Naive B cell (primary cell): ENCODE results near the gene ENAH. TPM values are rescaled to one million over a fixed set of nuclear protein-coding genes. Genes with fewer than 3 reads are reported as not detected.
A peak's percentile ranks its signal among the peaks of the same experiment; 100 is the strongest.
"Not testable (repeated sequence)": the region's sequence is repeated elsewhere in the genome, so short reads cannot be mapped to it uniquely, and the experiment has no call there.

Source experiments
- ATAC-seq, 2 donors: fragments of 150-1000 bp; cut with Tn5 transposase; 2 replicates each; pipeline ENCODE4 v1.10.0; 2021; ENCODE audit warnings: low read depth in 2 of 2, mild to moderate bottlenecking in 2 of 2, moderate library complexity in 2 of 2
- DNase-seq: peaks from one replicate; pipeline ENCODE4 v3.0.0; 2022
- H3K27ac Mint-ChIP-seq, 6 donors: one replicate each; pipeline ENCODE4 v1.8.0; 2020 to 2022; ENCODE audit warnings: mild to moderate bottlenecking in 6 of 6, mixed read lengths in 6 of 6, moderate library complexity in 5 of 6, inconsistent platforms in 2 of 6
- H3K27me3 Mint-ChIP-seq, 3 donors: one replicate each; pipeline ENCODE4 v1.8.0; 2021 to 2022; ENCODE audit warnings: mixed read lengths in 3 of 3, mild to moderate bottlenecking in 1 of 3
- H3K36me3 Mint-ChIP-seq, 2 donors: one replicate each; pipeline ENCODE4 v1.8.0; 2020 to 2022; ENCODE audit warnings: mixed read lengths in 2 of 2, inconsistent platforms in 1 of 2, mild to moderate bottlenecking in 1 of 2
- H3K4me1 Mint-ChIP-seq, 3 donors: one replicate each; pipeline ENCODE4 v1.8.0; 2020 to 2022; ENCODE audit warnings: mixed read lengths in 3 of 3, inconsistent platforms in 1 of 3, mild to moderate bottlenecking in 1 of 3, moderate library complexity in 1 of 3
- H3K4me3 Mint-ChIP-seq, 8 donors: one replicate each; pipeline ENCODE4 v1.8.0; 2020 to 2022; ENCODE audit warnings: mild to moderate bottlenecking in 8 of 8, mixed read lengths in 8 of 8, moderate library complexity in 8 of 8, inconsistent platforms in 2 of 8
- H3K9me3 Mint-ChIP-seq, 7 donors: one replicate each; pipeline ENCODE4 v1.8.0; 2020 to 2022; ENCODE audit warnings: mixed read lengths in 7 of 7, mild to moderate bottlenecking in 5 of 7, inconsistent platforms in 2 of 7, moderate library complexity in 1 of 7
- polyA plus RNA-seq, 6 donors: library from polyadenylated mRNA; unstranded; fragments of 300-500 nt; fragmentation: Illumina TruSeq; gene quantifications; one replicate each; pipeline ENCODE4 v1.2.3, GENCODE V29; 2021; ENCODE audit warnings: low read depth in 6 of 6

The ENAH gene
- polyA plus RNA-seq, 6 donors from 2014 or later: 0.23 to 3.6 (median 2.0) TPM

DNA sequence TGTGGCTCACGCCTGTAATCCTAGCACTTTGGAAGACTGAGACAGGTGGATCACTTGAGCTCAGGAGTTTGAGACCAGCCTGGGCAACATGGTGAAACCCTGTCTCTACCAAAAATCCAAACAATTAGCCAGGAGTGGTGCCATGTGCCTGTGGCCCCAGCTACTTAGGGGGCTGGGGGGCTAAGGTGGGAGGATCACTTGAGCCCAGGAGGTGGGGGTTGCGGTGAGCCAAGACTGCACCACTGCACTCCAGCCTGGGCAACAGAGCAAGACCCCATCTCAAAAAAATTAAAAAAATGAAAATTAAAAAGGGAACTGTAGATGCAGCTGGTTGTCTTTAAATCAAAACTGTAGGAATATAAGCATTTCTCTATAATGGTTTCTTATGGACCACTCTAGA lies 142.2 kb downstream of the ENAH start:
- not testable (repeated sequence) for H3K4me1 Mint-ChIP-seq, H3K9me3 Mint-ChIP-seq, H3K27me3 Mint-ChIP-seq, H3K4me3 Mint-ChIP-seq, H3K27ac Mint-ChIP-seq, ATAC-seq, H3K36me3 Mint-ChIP-seq, DNase-seq

DNA sequence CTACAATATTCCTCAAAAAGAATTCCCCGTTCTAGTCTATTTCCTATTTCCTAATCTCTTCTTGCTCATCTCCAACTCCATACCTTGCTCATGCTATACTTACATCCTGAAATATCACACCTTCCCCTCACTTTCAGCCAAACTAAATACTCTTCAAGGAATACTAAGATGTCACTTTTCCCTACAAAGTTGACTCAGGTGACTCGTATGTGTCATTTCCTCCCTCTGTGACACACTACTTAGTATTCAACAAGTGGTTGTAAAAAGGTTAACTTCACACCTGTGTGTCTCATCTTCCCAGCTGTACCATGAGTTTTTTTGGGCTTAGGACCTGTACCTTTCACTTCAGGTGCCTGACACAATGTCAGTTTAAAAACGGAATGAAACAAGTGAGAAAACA lies 143.2 kb downstream of the ENAH start:
- ATAC-seq: no peak
- Mint-ChIP-seq H3K4me3 (no peak overlapping the region), H3K4me1 (no peaks in the 10 kb centered on the region), H3K36me3 (peaks cover 0 to 4% of the 10 kb centered on the region in 2 donors), H3K9me3 (no peaks in the 10 kb centered on the region), H3K27me3 (no peaks in the 10 kb centered on the region), H3K27ac (peak overlapping the region in 1 of 6 donors; percentile 78)
- no peak for DNase-seq

DNA sequence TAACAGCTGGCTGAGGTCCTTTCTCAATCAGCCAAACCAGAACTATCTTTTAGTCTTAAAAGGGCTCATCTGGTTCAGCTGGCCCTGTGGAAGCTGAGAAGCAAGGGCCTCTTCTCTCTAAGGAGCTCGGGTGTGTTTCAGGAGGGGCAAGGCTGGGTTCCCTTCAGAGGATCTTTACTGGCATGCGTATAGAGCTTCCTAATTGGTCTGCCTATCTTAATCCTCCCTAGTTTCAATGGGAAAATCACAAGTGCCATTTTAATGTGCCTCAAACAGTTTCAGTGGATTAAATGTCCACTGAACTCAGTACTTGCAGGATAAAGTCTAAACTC lies 143.6 kb downstream of the ENAH start:
- Mint-ChIP-seq H3K9me3 (no peaks in the 10 kb centered on the region), H3K4me1 (no peaks in the 10 kb centered on the region), H3K27me3 (no peaks in the 10 kb centered on the region), H3K4me3 (no peak overlapping the region), H3K36me3 (peaks cover 0 to 4% of the 10 kb centered on the region in 2 donors), H3K27ac (no peak overlapping the region)
- DNase-seq: no peak
- no peak for ATAC-seq

DNA sequence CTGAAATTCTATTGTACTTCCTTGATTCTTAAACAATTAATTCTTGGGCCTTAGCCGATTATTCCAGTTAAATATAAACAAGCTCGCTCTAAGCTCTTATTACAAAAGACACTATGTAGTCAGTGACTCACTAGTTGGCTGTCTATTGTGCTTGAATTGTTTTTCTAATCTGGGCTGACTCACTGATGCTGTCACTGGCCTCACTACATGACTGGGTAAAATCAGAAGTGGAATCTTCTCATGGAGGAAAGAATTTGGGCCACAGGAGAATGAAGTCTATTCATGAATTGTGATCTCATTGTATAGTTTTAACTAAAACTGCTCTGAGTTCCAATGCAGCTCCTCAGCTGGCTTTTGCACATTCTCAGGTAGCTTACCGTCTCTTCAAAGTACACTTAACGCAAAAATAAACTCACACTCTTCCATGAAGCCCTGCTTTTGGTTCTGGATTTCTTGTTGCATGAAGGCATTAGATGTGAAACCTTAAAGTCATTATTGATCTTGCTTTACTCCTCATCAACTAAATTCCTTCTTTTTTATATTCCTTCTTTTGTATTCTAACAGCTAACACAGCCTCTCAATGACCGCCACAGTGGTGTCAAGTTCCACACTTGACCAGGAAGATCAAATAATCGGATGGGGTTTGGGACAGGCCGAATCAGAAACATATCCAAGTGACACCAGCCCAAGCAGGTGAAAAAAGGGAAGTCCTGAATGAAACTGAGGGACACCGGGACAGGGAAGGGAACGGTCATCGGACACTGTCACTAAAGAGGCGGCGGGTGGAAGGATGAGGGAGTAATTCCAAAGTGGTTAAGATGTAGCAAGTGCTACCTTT lies 144.2 kb downstream of the ENAH start:
- Mint-ChIP-seq H3K9me3 (no peaks in the 10 kb centered on the region), H3K36me3 (peaks cover 0 to 4% of the 10 kb centered on the region in 2 donors), H3K4me1 (no peaks in the 10 kb centered on the region), H3K27ac (peak overlapping the region in 1 of 6 donors; percentile 5), H3K4me3 (no peak overlapping the region), H3K27me3 (no peaks in the 10 kb centered on the region)
- ATAC-seq (no peak), DNase-seq (no peak)

DNA sequence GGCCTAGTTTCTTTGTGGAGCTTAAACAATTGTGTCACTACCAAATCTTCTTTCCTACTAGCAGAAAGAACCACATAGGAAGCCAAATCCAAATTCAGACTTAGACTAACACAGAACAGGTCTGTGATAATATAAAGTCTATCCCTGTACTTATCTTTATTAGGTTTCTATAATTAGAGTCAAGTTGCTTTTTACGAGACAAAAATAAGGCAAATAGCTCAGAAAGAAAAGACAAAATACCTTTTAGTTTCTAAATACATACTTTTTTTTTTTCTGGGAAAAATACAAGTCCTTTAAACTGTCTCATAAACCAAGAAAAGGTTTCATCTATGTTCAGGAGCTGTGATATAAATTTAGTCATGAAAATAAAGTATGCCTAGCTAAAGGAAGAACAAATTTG lies 146.2 kb downstream of the ENAH start:
- H3K27me3 Mint-ChIP-seq: no peaks in the 10 kb centered on the region
- ATAC-seq: no peak
- peaks cover 0 to 4% of the 10 kb centered on the region in 2 donors for H3K36me3 Mint-ChIP-seq
- no peak for DNase-seq
- H3K4me3 Mint-ChIP-seq: no peak overlapping the region
- H3K4me1 Mint-ChIP-seq: no peaks in the 10 kb centered on the region
- H3K27ac Mint-ChIP-seq: peak overlapping the region in 1 of 6 donors; percentile 65
- H3K9me3 Mint-ChIP-seq: no peaks in the 10 kb centered on the region

DNA sequence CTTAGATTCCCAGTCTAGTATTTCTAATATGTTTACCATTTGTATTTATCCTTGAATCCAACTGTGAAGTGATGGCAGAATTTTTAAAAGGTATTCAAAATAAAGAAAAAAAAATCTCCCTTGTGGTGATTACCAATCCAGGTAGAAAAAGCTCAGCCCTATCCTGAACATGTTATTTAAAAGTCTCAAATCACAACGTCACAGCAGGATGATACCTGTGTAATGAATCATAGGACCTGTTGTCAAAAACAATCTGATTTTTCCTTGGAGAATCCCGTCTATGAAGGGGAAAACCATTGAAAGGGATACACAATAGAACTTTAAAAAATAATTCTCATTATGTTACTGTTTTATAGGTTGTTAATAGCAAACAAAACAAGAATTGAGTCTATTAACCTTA lies 148.1 kb downstream of the ENAH start:
- peaks cover 0 to 9% of the 10 kb centered on the region in 2 donors for H3K36me3 Mint-ChIP-seq
- H3K9me3 Mint-ChIP-seq: no peaks in the 10 kb centered on the region
- ATAC-seq: no peak
- H3K27me3 Mint-ChIP-seq: no peaks in the 10 kb centered on the region
- no peak overlapping the region for H3K4me3 Mint-ChIP-seq
- DNase-seq: no peak
- no peaks in the 10 kb centered on the region for H3K4me1 Mint-ChIP-seq
- no peak overlapping the region for H3K27ac Mint-ChIP-seq

DNA sequence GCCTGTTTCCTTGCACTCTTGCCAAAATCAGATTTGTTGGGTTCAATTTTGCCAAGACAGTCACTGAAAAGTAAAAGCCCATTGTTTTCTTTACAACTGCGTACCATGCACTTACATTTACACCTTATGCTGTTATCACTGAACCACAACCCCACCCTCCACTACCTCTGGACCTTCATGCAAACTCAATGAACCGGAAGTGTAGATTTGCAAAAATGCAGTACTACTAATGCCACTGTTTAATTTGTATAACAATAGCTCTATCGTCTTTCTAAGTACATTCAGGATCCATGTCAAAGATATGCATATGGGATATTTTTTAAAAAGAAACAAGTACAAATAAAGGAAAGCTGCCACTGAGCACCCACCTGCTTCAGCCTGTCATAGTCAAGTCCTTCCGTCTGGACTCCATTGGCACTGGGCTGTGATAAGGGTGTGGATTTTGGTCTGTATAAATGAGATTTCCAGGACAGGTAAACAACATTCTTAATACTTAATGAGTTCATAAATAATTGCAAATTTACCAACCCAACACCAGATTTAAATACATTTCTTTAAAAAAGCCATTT lies 152.2 kb downstream of the ENAH start:
- no peak for DNase-seq
- Mint-ChIP-seq H3K4me3 (no peak overlapping the region), H3K36me3 (peaks cover 0 to 11% of the 10 kb centered on the region in 2 donors)

DNA sequence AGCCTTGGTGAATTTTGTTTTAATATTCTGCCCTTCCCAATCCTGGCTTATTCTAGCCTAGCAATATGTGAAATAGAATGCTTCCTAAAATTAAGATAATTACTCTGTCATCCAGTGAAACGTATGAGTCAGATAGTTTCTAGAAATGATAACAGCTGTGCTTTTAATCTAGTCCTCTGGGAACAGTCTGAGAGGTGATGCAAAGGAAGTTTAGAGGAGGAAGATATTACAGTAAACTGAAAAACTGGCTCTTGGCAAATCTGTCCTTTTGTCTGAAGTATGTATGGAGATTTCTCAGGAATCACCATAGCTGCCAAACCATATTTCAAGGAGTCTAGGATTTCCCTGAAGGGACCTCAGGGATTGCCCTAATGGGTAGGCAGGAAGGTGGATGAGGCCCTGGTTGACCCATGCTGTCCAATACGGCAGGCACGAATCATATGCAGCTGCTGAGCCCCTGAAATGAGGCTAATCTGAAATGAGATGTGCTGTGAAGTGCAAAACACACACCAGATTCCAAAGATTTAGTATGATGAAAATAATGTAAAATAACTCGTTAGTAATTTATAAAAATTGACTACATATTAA lies 154.3 kb downstream of the ENAH start:
- DNase-seq: no peak
- Mint-ChIP-seq H3K27ac (no peak overlapping the region), H3K36me3 (peaks cover 0 to 11% of the 10 kb centered on the region in 2 donors), H3K4me3 (no peak overlapping the region), H3K27me3 (no peaks in the 10 kb centered on the region), H3K9me3 (no peaks in the 10 kb centered on the region), H3K4me1 (peaks cover 0 to 17% (median 8%) of the 10 kb centered on the region in 3 donors)
- ATAC-seq: no peak

More for the DNA sequence above, 152.2 kb downstream of the ENAH start:
- no peak for ATAC-seq
- H3K9me3 Mint-ChIP-seq: no peaks in the 10 kb centered on the region
- H3K4me1 Mint-ChIP-seq: peaks cover 0 to 8% (median 0%) of the 10 kb centered on the region in 3 donors
- no peak overlapping the region for H3K27ac Mint-ChIP-seq
- H3K27me3 Mint-ChIP-seq: no peaks in the 10 kb centered on the region

DNA sequence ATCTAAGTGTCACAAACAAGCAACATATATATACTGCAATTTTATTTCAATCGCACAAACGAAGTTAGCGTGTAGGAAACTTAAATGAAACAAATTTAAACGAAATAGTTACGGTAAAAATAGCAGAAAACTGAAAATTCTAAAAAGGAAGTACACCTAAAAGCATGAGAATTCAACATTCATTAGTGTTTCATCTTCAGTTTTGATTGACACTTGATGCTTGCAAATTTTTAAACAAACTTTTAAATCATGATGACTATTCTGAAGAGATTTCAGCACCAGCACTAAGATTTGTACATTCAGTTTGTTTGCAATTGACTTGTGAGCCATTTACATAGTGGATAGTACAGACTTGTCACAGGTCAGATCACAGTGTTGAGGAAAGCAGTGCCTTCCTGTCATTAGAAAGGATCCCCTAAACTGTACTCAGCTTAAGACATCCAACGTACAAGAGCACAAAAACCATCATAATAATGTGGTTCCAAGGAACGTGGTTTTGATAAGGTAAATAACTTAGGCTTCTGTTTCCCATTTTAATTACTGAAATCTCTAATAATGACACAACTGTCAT lies 158.0 kb downstream of the ENAH start:
- Mint-ChIP-seq H3K4me1 (peaks cover 0 to 20% (median 8%) of the 10 kb centered on the region in 3 donors), H3K36me3 (peaks cover 0 to 8% of the 10 kb centered on the region in 2 donors), H3K4me3 (no peak overlapping the region), H3K9me3 (no peaks in the 10 kb centered on the region), H3K27ac (no peak overlapping the region), H3K27me3 (no peaks in the 10 kb centered on the region)
- DNase-seq (no peak), ATAC-seq (no peak)

DNA sequence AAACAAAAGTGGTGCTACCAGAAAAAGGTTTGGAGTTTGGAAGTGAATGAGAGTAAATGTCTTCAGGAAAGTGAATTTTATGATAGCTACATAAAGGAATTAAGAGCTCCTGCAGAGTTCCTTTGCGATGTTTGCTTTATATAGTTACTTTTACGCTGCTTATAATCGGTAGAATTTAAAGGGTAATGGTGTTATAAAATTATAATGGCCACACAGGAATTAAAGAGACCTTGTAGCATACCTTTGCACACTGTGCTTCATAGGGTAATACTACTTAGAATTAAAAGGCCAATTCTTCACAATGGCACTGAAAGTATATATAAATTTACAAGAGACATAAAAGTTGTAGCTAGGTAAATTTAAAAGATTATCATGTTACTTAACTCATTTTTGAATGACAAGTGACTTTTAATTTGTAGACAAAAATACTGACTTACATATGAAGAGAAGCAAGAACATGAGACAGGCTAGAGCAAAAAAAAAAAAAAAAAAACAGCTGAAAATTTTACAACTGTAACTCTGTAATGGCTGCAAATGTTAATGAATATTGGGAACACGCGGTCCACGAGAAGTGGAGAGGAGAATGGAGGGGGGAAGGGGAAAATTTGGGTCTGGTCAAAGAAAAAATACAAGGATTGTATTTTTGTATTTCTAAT lies 159.2 kb downstream of the ENAH start:
- Mint-ChIP-seq H3K27ac (no peak overlapping the region), H3K27me3 (no peaks in the 10 kb centered on the region), H3K9me3 (no peaks in the 10 kb centered on the region), H3K36me3 (peaks cover 0 to 4% of the 10 kb centered on the region in 2 donors), H3K4me3 (no peak overlapping the region), H3K4me1 (peaks cover 0 to 20% (median 8%) of the 10 kb centered on the region in 3 donors)
- DNase-seq (no peak), ATAC-seq (no peak)

DNA sequence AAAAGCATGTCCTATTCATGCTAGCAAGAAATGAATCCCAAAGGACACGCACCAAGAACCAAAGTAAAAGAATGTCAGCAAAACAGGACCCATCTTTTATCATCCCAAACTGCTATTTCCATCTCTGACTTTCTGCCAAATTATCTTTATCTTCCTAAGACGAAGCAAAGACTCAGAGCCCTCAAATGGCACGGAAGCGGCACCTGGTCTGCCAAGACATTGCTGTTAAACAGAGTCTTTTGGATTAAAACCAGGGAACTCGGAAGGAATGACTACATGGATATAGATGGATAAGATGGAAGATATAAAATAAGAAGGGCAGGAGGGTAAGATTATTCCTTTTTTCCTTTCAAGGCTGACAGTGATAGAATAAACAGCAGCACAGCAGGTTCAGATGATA lies 164.2 kb downstream of the ENAH start:
- Mint-ChIP-seq H3K4me3 (no peak overlapping the region), H3K4me1 (peaks cover 0 to 3% (median 0%) of the 10 kb centered on the region in 3 donors), H3K27me3 (no peaks in the 10 kb centered on the region), H3K27ac (peak overlapping the region in 1 of 6 donors; percentile 58), H3K9me3 (no peaks in the 10 kb centered on the region), H3K36me3 (no peaks in the 10 kb centered on the region)
- no peak for DNase-seq
- no peak for ATAC-seq

DNA sequence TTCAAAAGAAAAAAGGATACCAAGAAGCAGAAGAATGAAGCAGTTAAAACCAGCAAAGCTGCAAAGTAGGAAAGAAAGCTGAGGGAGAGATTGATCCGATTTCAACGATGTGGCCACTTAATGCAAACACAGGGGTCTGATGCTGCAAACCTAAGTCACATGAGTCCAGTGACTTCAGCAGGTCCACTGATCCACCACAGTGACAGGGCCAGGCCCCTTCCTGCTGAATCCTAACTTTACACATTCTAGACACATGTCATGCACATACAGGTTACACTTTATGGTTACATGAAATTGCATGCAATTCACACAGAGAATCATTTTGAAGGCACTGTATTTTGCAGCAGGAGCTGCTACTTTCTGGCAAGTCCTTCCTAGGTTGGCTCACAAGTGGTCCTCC lies 166.1 kb downstream of the ENAH start:
- DNase-seq: no peak
- Mint-ChIP-seq H3K27me3 (no peaks in the 10 kb centered on the region), H3K9me3 (no peaks in the 10 kb centered on the region), H3K4me3 (no peak overlapping the region), H3K36me3 (no peaks in the 10 kb centered on the region), H3K4me1 (peaks cover 2 to 6% (median 3%) of the 10 kb centered on the region in 3 donors), H3K27ac (peak overlapping the region in 1 of 6 donors; percentile 55)
- no peak for ATAC-seq

DNA sequence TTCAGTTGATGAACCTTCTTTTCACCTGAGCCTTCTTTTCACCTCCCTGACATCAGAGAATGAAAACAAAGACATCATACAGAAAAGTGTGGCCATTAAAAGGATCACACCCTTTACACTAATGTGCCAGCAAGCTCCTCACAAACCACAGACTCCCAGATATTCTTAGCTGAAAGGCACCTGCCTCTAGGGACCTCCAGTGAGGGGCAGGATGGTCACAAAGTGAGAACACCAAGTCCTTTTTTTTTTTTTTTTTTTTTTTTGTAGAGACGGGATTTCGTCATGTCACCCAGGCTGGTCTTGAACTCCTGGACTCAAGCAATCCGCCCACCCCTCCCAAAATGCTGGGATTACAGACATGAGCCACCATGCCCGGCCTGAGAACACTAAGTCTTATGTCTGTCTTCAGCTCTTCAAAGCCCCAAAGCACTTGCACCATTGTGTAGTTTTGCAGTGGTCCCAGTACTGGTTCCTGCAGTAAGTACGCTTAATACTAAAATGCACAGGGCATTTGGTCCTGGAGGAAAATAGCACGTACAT lies 166.9 kb downstream of the ENAH start:
- H3K36me3 Mint-ChIP-seq: no peaks in the 10 kb centered on the region
- no peak for DNase-seq
- H3K9me3 Mint-ChIP-seq: no peaks in the 10 kb centered on the region
- H3K4me1 Mint-ChIP-seq: peaks cover 6 to 13% (median 8%) of the 10 kb centered on the region in 3 donors
- no peaks in the 10 kb centered on the region for H3K27me3 Mint-ChIP-seq
- peak overlapping the region in 2 of 6 donors; percentile 33 to 55 for H3K27ac Mint-ChIP-seq
- ATAC-seq: no peak
- H3K4me3 Mint-ChIP-seq: no peak overlapping the region
